Activated T-cell treated with anti-CD3 and anti-CD28 coated beads, Interleukin-2, amount 50 U/mL, for 72 hours (primary cell): ENCODE results near the gene NPAS2. TPM values are rescaled to one million over a fixed set of nuclear protein-coding genes. Genes with fewer than 3 reads are reported as not detected.

ENCODE experiments used
- ATAC-seq, 2 donors: fragments of 150-1000 bp; cut with Tn5 transposase; replicated peaks in 1 of 2; 2 replicates each; pipeline ENCODE4 v1.10.0; 2021; ENCODE audit warnings: moderate library complexity in 2 of 2, mild to moderate bottlenecking in 1 of 2
- DNase-seq, 2 donors: peaks; one replicate each; pipeline ENCODE4 v3.0.0; 2021 to 2022; ENCODE audit warnings: mixed read lengths in 1 of 2
- H3K27ac Mint-ChIP-seq: one replicate; pipeline ENCODE4 v1.8.0; 2022; ENCODE audit warnings: mild to moderate bottlenecking, moderate library complexity, mixed read lengths
- H3K27me3 Mint-ChIP-seq: one replicate; pipeline ENCODE4 v1.8.0; 2022; ENCODE audit warnings: low read depth, mixed read lengths
- H3K36me3 Mint-ChIP-seq, 2 donors: one replicate each; pipeline ENCODE4 v1.8.0; 2022; ENCODE audit warnings: mixed read lengths in 2 of 2, mild to moderate bottlenecking in 1 of 2; ENCODE audit not compliant: insufficient read depth in 2 of 2
- H3K4me1 Mint-ChIP-seq: one replicate; pipeline ENCODE4 v1.8.0; 2022; ENCODE audit warnings: low read depth, mixed read lengths
- H3K4me3 Mint-ChIP-seq, 2 donors: one replicate each; pipeline ENCODE4 v1.8.0; 2022; ENCODE audit warnings: mild to moderate bottlenecking in 2 of 2, mixed read lengths in 2 of 2, moderate library complexity in 2 of 2
- H3K9me3 Mint-ChIP-seq, 2 donors: one replicate each; pipeline ENCODE4 v1.8.0; 2022; ENCODE audit warnings: mixed read lengths in 2 of 2
- total RNA-seq, 2 donors: library from RNA; stranded (reverse); gene quantifications; one replicate each; pipeline ENCODE4 v1.2.3, GENCODE V29; 2022

The NPAS2 gene
- total RNA-seq, 2 donors from 2014 or later: 4.8 to 8.4 TPM

DNA sequence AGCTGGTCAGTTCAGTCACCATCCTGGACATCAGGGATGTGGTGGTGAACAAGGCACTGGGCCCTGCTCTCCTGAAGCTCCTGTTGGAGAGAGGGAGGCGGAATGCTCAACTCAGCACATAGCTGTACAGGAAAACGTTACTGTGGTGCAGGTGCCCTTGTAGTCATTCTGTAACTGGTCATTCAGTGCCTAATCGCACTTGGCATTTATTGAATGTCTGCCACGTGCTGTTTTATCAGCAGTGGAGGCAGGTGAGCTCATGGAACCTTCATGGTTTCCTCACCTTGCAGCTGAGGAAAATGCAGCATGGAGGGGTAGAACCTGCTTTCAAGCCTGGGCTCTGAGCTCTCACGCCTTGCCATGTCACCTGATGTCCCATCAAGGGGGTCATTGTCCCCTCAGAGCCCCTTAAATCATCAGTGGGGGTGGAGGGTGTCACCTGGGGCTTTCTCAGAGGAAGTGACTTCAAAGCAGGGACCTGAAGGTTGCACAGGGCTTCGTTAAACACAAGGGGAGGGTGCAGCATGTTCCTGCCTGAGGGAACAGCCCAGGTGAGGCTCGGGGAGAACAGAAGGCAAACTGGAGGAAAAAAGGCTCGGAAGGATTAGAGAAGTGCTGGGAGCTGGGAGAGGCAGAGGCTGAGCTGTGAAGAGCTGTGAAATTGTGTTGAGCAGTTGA is 126.1 kb downstream of the NPAS2 start:
- H3K27ac Mint-ChIP-seq: no peak overlapping the region
- ATAC-seq: no peak

DNA sequence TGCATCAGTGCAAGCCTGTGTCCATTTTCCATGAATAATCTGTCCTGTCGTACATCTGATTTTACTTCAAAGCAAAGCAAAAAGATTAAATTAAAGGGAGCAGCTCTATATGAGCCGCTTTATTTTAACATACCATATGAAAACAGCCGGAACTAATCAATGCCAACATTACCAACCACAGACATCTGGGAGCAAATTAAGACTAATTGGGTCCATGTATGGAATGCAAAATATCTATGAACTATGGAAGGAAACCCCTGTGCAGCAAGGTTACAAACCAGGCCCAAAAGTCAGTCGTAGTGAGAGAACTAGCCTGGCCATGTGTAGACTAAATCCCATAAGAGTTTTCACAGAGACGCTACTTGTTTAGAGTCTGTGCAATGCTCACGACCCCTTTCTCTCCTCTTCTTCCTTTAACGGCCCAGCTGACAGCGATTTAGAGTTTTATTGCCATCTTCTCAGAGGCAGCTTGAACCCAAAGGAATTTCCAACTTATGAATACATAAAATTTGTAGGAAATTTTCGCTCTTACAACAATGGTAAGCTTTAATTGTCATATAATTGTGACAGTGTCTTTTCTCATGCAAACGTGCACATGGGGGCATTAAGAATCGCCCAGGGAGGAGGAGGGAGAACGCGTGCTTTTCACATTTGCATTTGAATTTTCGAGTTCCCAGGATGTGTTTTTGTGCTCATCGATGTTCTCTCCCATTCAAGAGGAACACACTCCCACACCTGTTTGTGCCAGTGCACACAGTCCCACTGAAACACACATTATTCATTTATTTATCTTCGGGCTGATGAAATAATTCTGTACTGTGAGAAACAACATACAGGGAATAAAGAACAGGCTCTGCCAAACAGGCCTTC is 129.2 kb downstream of the NPAS2 start:
- no peak overlapping the region for H3K4me3 Mint-ChIP-seq
- no peak for ATAC-seq
- H3K27ac Mint-ChIP-seq: no peak overlapping the region
- no peak for DNase-seq
- peaks cover 19% of the 10 kb centered on the region for H3K4me1 Mint-ChIP-seq
- no peaks in the 10 kb centered on the region for H3K27me3 Mint-ChIP-seq
- no peaks in the 10 kb centered on the region for H3K9me3 Mint-ChIP-seq
- no peaks in the 10 kb centered on the region for H3K36me3 Mint-ChIP-seq

More for the DNA sequence above, 126.1 kb downstream of the NPAS2 start:
- Mint-ChIP-seq H3K4me1 (peaks cover 10% of the 10 kb centered on the region), H3K27me3 (no peaks in the 10 kb centered on the region), H3K4me3 (no peak overlapping the region), H3K9me3 (no peaks in the 10 kb centered on the region), H3K36me3 (no peaks in the 10 kb centered on the region)
- DNase-seq: no peak

GRCh38 chr2:100952512-100952911 is 132.6 kb downstream of the NPAS2 start:
- DNase-seq: no peak
- peak overlapping the region; percentile 5 to 46 for H3K4me3 Mint-ChIP-seq
- ATAC-seq: peak; percentile 61 to 75
- H3K27me3 Mint-ChIP-seq: no peaks in the 10 kb centered on the region
- no peaks in the 10 kb centered on the region for H3K9me3 Mint-ChIP-seq
- H3K36me3 Mint-ChIP-seq: no peaks in the 10 kb centered on the region
- peak overlapping the region; percentile 43 for H3K27ac Mint-ChIP-seq
- H3K4me1 Mint-ChIP-seq: peaks cover 20% of the 10 kb centered on the region

DNA sequence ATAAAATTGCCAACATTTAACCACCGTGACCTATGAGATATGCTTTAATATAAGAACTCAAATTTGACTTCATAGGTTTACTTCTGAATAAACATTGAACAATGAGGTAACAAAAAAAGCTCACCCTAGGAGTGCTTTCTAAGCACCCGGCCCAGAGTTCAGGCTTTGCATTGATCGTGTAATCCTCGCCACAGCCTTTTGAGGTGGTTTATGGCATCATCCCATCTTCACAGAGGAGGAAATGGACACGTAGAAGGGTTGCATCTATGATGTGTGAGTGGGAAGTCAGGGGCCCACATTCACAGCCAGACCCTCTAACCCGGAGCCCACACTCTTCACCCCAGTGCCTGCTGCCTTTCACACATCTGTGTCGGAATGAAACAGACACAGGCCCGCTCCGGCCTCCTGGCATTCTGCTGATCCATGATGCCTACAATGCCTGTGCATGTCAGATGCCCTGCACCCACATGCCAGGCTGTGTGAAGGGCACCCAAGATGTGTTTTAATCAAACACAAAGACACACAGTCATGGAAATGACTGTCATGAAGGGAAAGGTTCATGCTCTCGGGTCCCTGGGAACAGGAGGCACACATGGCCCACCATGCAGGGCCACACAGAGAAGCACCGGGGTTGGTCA is 133.6 kb downstream of the NPAS2 start:
- no peak overlapping the region for H3K27ac Mint-ChIP-seq
- no peaks in the 10 kb centered on the region for H3K36me3 Mint-ChIP-seq
- no peaks in the 10 kb centered on the region for H3K27me3 Mint-ChIP-seq
- peak; percentile 33 to 51 for DNase-seq
- no peaks in the 10 kb centered on the region for H3K9me3 Mint-ChIP-seq
- peak; percentile 73 to 81 for ATAC-seq
- peaks cover 20% of the 10 kb centered on the region for H3K4me1 Mint-ChIP-seq
- no peak overlapping the region for H3K4me3 Mint-ChIP-seq

DNA sequence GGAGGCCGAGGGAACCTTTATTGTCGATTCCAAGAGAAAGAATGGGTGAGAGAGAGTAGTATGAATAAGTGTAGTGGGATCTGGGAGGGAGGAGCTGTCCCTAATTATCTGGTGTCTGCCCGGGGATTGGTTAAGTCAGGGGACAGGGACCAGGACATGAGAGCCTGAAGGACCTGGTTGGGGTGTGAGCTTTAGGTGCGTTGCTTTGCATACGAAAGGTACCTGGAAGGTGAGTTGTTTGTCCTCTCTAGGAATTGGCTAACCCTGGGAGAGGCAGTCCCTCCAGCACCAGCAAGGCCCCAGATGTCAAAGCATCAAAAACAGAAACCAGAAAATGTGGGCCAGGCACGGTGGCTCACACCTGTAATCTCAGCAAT is 134.1 kb downstream of the NPAS2 start:
- no peaks in the 10 kb centered on the region for H3K27me3 Mint-ChIP-seq
- no peak for DNase-seq
- H3K4me3 Mint-ChIP-seq: no peak overlapping the region
- no peak overlapping the region for H3K27ac Mint-ChIP-seq
- no peaks in the 10 kb centered on the region for H3K36me3 Mint-ChIP-seq
- no peaks in the 10 kb centered on the region for H3K9me3 Mint-ChIP-seq
- no peak for ATAC-seq
- peaks cover 21% of the 10 kb centered on the region for H3K4me1 Mint-ChIP-seq

DNA sequence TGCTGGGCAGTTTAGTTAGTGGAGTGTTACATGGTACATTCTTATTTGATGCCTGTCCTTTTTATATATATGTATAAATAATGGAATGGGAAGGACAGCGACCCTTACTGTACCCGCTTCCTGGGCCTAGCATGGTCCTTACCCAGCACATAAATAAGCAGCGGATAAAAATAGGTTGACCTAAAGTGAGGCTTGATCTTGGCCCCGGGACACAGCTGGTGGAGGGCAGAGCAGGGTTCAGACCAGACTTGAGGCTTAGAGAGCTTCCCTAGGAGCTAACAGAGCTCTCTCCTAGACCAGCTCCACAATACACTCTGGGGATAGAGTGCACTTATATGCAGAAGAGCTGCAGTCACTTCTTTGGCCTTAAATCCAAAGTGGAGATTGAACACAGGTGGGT is 135.3 kb downstream of the NPAS2 start:
- H3K4me1 Mint-ChIP-seq: peaks cover 27% of the 10 kb centered on the region
- no peak overlapping the region for H3K27ac Mint-ChIP-seq
- no peak for DNase-seq
- no peaks in the 10 kb centered on the region for H3K36me3 Mint-ChIP-seq
- no peaks in the 10 kb centered on the region for H3K27me3 Mint-ChIP-seq
- no peaks in the 10 kb centered on the region for H3K9me3 Mint-ChIP-seq
- no peak overlapping the region for H3K4me3 Mint-ChIP-seq
- no peak for ATAC-seq

DNA sequence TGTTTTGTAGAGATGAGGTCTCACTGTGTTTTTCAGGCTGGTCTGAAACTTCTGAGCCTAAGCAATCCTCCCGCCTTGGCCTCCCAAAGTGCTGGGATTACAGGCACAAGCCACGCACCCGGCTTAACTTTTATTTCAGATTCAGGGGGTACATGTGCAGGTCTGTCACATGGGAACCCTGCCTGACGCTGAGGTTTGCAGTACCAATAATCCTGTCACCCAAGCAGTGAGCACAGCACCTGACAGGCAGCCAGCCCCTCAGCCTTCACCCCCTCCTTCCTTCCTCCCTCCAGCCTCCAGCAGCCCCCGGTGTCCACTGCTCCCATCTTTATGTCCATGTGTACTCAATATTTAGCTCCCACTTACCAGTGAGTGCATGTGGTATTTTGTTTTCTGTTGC is 136.1 kb downstream of the NPAS2 start:
- H3K9me3 Mint-ChIP-seq: no peaks in the 10 kb centered on the region
- H3K27ac Mint-ChIP-seq: no peak overlapping the region
- ATAC-seq: no peak
- H3K4me3 Mint-ChIP-seq: no peak overlapping the region
- no peaks in the 10 kb centered on the region for H3K27me3 Mint-ChIP-seq
- no peaks in the 10 kb centered on the region for H3K36me3 Mint-ChIP-seq
- no peak for DNase-seq
- peaks cover 27% of the 10 kb centered on the region for H3K4me1 Mint-ChIP-seq

DNA sequence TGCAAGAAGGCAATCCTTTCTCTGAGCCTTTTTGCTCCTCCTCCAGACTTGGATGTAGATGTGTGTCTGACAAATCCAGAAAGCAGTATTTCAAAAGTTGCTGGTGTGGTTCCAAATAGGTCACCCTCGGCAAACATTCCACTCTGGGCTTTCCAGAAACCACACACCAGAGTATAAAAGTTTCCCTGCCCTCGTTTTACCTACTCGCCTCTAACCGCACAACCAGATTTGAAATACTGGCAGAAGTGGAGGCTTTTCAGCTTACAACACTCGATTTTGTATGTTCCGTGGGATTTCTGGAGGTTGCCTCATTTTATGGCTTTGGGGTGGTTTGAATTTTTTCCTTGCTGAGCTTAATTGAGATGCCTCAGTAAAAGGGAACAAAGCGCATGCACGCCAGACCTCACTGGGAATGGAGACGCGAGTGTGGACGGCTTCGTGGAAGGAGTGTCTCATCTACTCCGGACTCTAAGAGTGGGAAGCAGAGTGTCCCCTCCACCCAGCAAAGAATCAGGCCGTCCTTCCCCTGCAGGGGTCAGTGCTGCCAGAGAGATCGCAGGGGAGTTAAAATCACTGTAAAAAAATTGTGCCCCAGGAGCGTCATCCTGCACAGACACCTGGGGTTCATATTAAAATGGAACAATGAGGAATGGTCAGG is 138.2 kb downstream of the NPAS2 start:
- no peak overlapping the region for H3K4me3 Mint-ChIP-seq
- ATAC-seq (no peak), DNase-seq (no peak)
- no peaks in the 10 kb centered on the region for H3K27me3 Mint-ChIP-seq
- H3K36me3 Mint-ChIP-seq: no peaks in the 10 kb centered on the region
- peaks cover 15% of the 10 kb centered on the region for H3K4me1 Mint-ChIP-seq
- H3K9me3 Mint-ChIP-seq: no peaks in the 10 kb centered on the region
- H3K27ac Mint-ChIP-seq: no peak overlapping the region

- no peak overlapping the region for H3K27ac Mint-ChIP-seq
- no peaks in the 10 kb centered on the region for H3K9me3 Mint-ChIP-seq
- H3K36me3 Mint-ChIP-seq: no peaks in the 10 kb centered on the region
- DNase-seq (no peak), ATAC-seq (no peak)
- H3K4me1 Mint-ChIP-seq: peaks cover 8% of the 10 kb centered on the region
- no peak overlapping the region for H3K4me3 Mint-ChIP-seq
- no peaks in the 10 kb centered on the region for H3K27me3 Mint-ChIP-seq
These were observed 139.4 kb downstream of the NPAS2 start for GRCh38 chr2:100959225-100959880.

DNA sequence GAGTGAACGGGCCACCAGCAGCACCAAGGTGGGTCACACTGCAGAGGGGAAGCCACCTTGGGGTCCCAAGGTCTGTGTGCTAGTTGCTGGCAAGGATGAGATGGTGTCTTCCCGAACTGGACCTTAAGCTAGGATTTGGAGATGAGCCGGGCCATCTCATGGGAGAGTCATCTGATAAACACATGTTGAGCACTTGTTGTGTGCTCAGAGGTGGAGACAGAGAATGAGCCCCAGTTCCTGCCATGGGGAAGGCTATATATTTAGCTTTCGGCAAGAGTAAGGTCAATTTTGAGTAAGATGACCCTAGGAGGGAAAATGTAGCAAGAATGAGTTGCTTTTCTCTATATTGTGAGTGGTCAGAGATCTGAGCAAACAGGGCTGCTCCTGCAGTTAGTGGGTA is 140.7 kb downstream of the NPAS2 start:
- H3K27me3 Mint-ChIP-seq: no peaks in the 10 kb centered on the region
- H3K9me3 Mint-ChIP-seq: no peaks in the 10 kb centered on the region
- no peak overlapping the region for H3K4me3 Mint-ChIP-seq
- no peaks in the 10 kb centered on the region for H3K36me3 Mint-ChIP-seq
- H3K4me1 Mint-ChIP-seq: peaks cover 8% of the 10 kb centered on the region
- DNase-seq (no peak), ATAC-seq (no peak)
- H3K27ac Mint-ChIP-seq: no peak overlapping the region

DNA sequence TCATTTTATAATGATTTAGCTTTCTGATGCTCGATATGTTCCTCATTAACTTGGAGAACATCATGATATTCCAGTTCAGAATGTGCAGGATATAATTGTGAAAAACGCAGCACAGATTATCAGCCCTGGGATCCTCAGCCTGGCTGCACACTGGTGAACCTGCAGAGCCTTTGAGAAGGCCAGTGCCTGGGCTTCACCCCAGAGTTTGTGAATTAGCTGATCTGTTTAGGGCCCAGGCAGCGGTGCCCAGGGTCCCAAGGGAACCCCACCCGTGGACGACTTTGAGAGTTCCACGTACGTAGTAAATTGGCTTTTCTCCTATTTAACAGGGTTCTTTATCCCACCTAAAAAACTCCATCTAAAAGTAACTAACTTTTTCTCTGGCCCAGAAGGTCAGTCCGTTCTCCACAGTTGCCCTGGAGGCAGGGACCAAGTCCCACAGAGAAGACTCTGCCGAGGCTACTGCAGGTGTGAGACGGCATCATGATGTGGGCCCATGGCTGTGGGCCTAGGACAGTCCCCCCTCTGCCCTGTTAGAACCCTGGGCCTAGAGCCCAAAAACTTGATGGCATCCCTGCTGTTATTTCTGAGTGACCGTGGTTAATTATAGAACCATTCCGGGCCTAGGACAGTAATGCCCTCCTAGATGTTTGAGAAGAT is 142.6 kb downstream of the NPAS2 start:
- Mint-ChIP-seq H3K27ac (no peak overlapping the region), H3K4me1 (peaks cover 8% of the 10 kb centered on the region), H3K9me3 (no peaks in the 10 kb centered on the region), H3K4me3 (no peak overlapping the region), H3K27me3 (no peaks in the 10 kb centered on the region), H3K36me3 (no peaks in the 10 kb centered on the region)
- no peak for ATAC-seq
- DNase-seq: no peak

- Mint-ChIP-seq H3K4me1 (peaks cover 8% of the 10 kb centered on the region), H3K27me3 (no peaks in the 10 kb centered on the region), H3K9me3 (no peaks in the 10 kb centered on the region), H3K27ac (no peak overlapping the region), H3K4me3 (no peak overlapping the region), H3K36me3 (no peaks in the 10 kb centered on the region)
- DNase-seq (no peak), ATAC-seq (no peak)
These were observed 143.1 kb downstream of the NPAS2 start for GRCh38 chr2:100963026-100963375.
